GM20000 (cell line): ENCODE results near the gene PAK1.

Experiments used
- DNase-seq: peaks from one replicate; pipeline ENCODE4 v3.0.0; 2012; ENCODE audit warnings: low spot score
- TF ChIP-seq, protein P1 (sequence below): IDR thresholded peaks from 2 replicates; pipeline ENCODE4 v1.5.1; 2012; ENCODE audit warnings: mild to moderate bottlenecking, control low read depth; ENCODE audit errors: extremely low read depth, missing control alignments

Gene PAK1

DNA sequence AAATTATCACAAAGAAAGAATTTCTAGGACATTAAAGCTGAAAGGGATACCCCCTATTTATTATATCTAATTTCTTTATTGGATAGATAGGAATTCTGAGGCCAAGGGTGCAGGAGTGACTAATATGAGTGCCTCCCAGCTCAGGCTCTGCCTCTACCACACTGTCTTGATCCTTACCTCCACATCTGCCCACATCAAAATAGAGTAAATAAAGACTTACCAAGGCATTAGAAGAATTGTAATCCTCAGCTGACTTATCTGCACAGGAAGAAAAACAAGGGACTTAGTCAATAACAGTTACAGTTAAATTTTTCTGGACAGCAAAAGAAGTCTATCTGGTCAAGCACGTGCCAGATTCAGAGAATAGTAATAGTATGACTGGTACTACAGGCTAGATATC lies 99.8 kb downstream of the PAK1 start:
- no peak for DNase-seq
- TF ChIP-seq, protein P1, sequence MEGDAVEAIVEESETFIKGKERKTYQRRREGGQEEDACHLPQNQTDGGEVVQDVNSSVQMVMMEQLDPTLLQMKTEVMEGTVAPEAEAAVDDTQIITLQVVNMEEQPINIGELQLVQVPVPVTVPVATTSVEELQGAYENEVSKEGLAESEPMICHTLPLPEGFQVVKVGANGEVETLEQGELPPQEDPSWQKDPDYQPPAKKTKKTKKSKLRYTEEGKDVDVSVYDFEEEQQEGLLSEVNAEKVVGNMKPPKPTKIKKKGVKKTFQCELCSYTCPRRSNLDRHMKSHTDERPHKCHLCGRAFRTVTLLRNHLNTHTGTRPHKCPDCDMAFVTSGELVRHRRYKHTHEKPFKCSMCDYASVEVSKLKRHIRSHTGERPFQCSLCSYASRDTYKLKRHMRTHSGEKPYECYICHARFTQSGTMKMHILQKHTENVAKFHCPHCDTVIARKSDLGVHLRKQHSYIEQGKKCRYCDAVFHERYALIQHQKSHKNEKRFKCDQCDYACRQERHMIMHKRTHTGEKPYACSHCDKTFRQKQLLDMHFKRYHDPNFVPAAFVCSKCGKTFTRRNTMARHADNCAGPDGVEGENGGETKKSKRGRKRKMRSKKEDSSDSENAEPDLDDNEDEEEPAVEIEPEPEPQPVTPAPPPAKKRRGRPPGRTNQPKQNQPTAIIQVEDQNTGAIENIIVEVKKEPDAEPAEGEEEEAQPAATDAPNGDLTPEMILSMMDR = no peak

DNA sequence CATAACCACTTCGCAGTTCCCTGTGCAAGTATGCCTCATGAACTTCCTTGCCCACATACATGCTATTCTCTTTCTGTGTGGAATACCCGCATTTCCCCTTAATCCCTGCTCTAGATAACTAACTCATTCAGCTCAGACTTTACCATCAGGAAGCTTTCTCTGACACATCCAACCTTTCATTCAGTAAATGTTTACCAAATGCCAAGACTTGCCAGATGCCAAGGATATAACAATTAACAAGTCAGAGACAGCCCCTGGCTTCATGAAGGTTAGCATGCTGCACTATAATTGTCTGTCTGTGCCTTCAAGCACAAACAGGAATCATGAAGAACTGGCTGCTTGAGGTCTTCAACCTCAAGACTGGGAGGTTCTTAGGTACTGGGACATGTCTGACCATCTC lies 101.2 kb downstream of the PAK1 start:
- TF ChIP-seq, protein P1 = no peak
- DNase-seq = no peak

DNA sequence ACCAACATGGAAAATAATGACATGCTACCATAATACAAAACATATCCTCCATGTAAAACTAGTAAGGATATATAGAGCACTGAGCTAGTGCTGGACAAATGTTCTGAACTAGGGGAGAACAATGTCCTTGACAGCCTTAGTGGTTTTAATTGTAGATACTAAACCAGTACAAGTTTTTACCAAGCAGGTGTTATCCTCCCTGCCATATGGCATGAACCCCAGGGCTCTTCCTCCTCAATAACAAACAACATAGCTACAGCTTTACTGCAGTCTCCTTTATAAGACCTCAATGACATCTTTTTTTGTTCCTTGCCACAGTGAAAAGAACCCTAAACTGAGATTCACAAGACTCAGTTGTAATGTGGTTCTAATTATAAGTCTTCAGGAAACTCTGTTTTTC lies 102.2 kb downstream of the PAK1 start:
- TF ChIP-seq, protein P1 = no peak
- DNase-seq = no peak

DNA sequence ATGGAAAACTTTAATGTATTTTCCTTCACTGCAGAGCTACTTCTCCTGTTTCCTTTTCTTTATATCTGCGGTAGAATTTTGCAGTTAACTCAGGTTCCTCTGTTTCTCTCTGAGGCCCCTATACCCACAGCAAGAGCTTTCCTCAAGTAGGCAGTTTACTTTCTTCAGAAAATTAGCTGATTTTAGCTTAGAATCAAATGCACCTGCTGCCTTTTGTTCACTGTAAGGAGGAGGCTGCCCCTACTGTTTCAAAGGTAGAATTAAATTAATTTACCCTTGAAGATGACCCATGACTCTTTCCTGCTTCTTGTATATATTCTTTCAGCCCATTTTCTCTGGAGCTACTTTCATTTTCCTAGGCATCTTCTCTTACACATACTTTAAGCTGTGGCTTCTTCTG lies 103.7 kb downstream of the PAK1 start:
- TF ChIP-seq, protein P1 = no peak
- no peak for DNase-seq

DNA sequence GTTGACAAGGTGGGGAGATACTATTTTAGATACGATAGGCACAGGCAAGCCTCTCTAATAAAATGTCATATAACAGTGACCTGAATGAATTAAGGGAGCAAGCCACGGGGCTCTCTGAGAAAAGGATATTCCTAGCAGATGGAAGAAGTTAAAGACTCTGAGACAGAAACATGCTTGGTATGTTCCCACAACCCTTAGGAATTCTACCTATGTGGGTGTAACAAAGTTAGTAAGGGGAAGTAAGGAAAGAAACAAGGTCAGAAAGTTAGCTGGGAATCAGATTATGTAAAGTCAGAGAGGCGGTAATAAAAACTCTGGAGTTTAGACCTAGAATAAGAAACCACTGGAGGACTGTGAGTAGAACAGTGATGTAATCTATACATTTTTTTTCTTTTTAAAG lies 112.7 kb downstream of the PAK1 start:
- no peak for DNase-seq
- TF ChIP-seq, protein P1 = no peak

DNA sequence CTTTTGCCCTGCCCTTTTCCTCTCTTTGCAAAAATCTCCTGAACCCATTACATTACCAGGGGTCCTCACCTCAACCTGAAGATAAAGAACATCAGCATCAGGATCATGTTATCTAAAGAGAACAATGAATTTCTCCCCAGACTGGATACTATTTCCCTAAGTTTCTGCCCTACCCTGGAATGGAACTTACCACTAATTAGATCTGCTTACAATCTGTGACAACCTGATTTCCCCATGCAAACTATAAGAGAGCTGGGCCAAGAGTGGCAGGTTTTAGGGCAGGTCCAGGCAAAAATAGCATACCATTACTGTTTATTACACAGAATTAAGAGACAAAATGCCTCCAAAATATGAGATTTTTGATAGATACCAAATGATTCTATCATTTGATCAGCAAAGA lies 114.4 kb downstream of the PAK1 start:
- no peak for DNase-seq
- TF ChIP-seq, protein P1 = no peak

DNA sequence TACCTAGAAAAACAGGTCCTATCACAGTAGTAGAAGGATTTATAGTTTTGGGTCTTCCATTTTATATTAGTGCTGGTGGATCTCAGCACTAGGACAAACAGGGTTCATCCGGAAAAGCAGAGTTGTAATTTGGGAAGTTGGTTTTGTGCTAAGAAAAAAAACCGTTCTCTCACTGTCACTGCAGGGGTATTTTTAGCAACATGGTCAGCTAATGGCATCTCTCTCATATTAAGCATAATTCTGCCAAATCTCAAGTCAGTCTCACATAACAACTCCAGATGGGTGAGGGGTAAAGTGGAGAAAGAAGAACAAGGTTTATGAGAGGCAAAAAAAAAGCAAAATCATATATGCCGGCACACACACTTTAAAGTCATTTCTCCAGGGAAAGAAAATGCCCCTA lies 120.8 kb downstream of the PAK1 start:
- no peak for DNase-seq

More for the DNA sequence above, 120.8 kb downstream of the PAK1 start:
- TF ChIP-seq, protein P1 = no peak
